Esophagus squamous epithelium (tissue), 4 donors: ENCODE measurements around the gene NUDT3.

Source experiments
- CTCF ChIP-seq, 6 experiments: fragments of 450-650 bp in 4 of 6; fragments of 200-600 bp in 2 of 6; sonication (generic) in 2 of 6; IDR thresholded peaks; one replicate each; pipeline ENCODE4 v1.5.1; 2016 to 2019; ENCODE audit warnings: antibody characterized with exemption in 6 of 6, mild to moderate bottlenecking in 4 of 6, moderate library complexity in 4 of 6
- POLR2A ChIP-seq, 4 donors: fragments of 450-650 bp; IDR thresholded peaks; one replicate each; pipeline ENCODE4 v1.6.1; 2017; ENCODE audit warnings: antibody characterized with exemption in 4 of 4, mild to moderate bottlenecking in 4 of 4, moderate library complexity in 3 of 4

- no peak for TF ChIP-seq CTCF (IDR thresholded peaks at IDR 0.05)
- no peak for TF ChIP-seq POLR2A (IDR thresholded peaks at IDR 0.05)
Measured at GRCh38 chr6:34323300-34323699, 69.2 kb downstream of the NUDT3 start.
